K562 (cell line): ENCODE results near the gene PTPRM.

ENCODE experiments used
- CTCF ChIP-seq, 3 experiments: IDR thresholded peaks in 2 of 3; conservative IDR thresholded peaks in 1 of 3; 2 replicates each; pipeline ENCODE4 v1.5.1; 2011 to 2012; ENCODE audit warnings: low read length in 3 of 3, mild to moderate bottlenecking in 3 of 3, control low read depth in 2 of 3, improper control_type of control experiment in 1 of 3, inconsistent platforms in 1 of 3, low read depth in 1 of 3, mixed read lengths in 1 of 3, moderate library complexity in 1 of 3; ENCODE audit not compliant: insufficient read depth in 2 of 3
- ZHX1 ChIP-seq: fragments of 150-350 bp; conservative IDR thresholded peaks from 2 replicates; pipeline ENCODE4 v1.6.1; 2014; ENCODE audit warnings: low read length

DNA sequence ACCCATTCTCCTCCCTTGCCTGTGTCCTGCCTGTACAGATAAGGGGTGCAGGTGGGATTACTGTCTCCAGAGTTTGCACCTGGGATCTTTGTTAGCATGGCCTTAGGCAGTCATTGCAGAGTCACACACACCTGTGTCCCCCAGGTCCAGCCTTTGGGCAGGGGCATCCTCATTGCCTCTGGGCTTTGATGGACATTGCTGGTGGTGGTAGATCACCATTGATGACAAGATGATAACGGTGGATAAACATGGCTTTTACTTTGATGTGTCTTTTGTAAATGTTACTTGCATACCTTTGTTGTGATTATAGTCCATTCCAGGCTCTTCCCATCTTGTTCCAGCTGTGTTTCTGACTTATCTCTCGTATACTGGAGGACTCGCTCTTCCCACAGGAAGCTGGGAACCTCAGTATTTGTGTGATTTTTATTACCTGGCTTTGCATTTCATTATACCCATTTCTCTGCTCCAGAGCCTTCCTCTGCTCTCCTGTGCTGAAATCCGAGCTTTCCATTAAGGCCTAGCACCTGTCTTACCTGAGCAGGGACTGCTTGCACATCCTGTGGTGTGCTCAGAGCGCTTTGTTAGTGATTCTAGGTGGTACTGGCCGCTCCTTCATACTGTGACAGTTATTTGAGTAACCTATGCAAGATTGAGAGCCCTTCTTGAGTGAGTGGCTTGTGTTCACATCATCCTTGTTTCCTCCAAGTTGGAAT is 79.2 kb downstream of the PTPRM start:
- TF ChIP-seq ZHX1 (no peak), CTCF (IDR thresholded peaks at IDR 0.05 in 2 of 3, conservative IDR thresholded peaks at IDR 0.05 in 1 of 3; ENCODE audit: insufficient read depth in 2 of 3, low read depth in 1 of 3, low read length in 3 of 3) (no peak)
